ENCODE measurements around the gene PLCB1.

The PLCB1 gene

DNA sequence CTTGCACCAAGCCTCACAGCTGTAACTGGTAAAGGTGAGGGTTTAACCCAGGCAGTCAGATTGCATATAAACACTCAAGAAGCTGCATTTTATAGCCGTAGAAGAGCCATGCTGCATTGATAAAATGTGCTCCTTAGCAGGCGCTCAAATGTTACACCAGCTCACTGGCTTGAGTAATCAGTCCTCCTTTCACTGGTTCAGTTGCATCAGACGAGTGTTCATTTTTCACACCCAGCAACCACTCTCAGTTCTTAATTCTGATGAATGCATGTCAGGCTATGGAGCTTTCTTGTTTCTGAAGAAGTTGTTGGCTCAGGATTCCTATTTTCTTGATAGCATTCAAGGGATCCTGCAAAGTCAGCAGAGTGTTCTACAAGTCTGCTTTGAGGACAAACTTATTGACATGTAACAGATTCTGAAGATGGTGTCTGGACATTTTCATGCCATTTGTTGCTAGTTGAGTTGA, 198.3 kb downstream of the PLCB1 start:
- H3K4me1 Mint-ChIP-seq = peaks cover 26% of the 10 kb centered on the region

DNA sequence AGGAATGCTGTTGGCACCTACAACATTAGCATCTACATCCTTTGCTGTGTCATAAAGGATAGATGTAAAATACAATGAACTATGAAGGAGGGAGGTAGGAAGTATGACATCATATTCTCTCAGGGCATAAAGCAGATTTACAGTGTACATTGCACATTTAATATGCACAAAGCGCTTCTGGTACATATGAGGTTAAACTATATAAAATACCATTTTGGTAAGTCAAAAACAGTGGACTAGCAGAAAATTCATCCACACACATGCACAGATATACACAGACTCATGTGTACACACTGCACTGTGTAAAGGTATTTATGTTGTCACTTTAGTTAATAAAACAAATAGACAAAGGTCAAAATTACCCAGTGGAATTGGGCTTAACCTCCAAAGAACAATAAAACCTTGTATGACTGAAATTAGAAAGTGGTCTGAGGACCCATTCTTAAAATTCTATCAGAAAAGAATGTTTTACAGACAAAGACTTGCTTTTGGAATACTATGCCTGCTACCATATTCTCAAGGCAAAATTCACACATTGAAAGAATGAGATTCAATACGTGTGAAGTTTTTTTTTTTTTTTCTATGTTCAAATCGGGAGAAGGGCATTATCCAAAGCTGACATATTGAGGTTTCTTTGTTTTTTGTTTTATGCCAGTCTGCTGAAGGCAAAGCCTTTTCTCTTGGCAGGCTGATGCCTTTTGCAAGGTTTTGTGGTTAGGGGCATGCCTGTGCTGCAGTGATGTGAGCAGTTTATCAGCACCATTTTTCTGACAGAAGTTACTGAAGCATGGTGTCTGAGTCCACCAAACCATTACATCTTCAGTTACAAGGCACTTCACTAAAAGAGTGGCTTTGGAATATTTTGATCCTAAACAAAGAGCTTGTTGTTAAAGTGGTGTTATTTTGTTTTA, 199.0 kb downstream of the PLCB1 start:
- TF ChIP-seq, protein P1, sequence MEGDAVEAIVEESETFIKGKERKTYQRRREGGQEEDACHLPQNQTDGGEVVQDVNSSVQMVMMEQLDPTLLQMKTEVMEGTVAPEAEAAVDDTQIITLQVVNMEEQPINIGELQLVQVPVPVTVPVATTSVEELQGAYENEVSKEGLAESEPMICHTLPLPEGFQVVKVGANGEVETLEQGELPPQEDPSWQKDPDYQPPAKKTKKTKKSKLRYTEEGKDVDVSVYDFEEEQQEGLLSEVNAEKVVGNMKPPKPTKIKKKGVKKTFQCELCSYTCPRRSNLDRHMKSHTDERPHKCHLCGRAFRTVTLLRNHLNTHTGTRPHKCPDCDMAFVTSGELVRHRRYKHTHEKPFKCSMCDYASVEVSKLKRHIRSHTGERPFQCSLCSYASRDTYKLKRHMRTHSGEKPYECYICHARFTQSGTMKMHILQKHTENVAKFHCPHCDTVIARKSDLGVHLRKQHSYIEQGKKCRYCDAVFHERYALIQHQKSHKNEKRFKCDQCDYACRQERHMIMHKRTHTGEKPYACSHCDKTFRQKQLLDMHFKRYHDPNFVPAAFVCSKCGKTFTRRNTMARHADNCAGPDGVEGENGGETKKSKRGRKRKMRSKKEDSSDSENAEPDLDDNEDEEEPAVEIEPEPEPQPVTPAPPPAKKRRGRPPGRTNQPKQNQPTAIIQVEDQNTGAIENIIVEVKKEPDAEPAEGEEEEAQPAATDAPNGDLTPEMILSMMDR (IDR thresholded peaks at IDR 0.05) = no peak
- DNase-seq = peak; percentile 8

More for the DNA sequence above, 198.3 kb downstream of the PLCB1 start:
- Mint-ChIP-seq H3K9me3 (no peaks in the 10 kb centered on the region), H3K4me3 (no peak overlapping the region), H3K27ac (no peak overlapping the region), H3K36me3 (ENCODE audit: low read depth) (no peaks in the 10 kb centered on the region), H3K27me3 (ENCODE audit: low read depth, poor library complexity) (peaks cover 3% of the 10 kb centered on the region)
- DNase-seq = no peak
- TF ChIP-seq, protein P1 (IDR thresholded peaks at IDR 0.05) = no peak

DNA sequence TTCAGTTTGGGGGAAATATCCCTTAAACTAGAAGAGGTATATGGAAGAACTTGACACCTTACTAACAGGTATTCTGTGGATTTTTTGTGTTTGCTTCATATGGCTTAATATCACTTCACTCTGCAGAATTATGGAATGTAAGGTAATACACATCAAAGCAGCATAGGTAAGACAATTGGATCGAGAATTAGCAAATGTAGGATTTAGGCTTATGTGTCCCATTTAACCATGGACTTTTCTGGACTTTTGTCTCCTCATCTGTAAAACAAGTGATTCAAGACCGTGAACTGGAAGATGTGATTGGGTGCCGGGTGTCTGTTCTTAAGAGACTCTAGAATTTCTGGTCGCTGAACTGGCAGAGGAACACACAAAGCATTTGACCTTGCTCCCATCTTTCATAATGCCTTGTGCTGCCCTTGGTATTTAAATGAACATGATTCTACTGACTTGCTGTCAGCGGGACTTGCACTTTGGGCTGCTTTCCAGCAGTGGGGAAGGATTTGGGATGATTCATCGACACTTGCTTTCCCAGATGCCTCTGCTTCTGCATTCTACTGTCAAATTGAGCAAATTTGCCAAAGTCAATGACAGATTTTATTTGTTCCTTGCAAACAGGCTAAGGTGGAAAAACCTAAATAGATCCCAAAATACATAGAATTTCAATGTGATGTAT, 199.8 kb downstream of the PLCB1 start:
- TF ChIP-seq, protein P1 (IDR thresholded peaks at IDR 0.05) = no peak
- Mint-ChIP-seq H3K36me3 (ENCODE audit: low read depth) (no peaks in the 10 kb centered on the region), H3K27me3 (ENCODE audit: low read depth, poor library complexity) (no peaks in the 10 kb centered on the region), H3K9me3 (no peaks in the 10 kb centered on the region), H3K4me3 (no peak overlapping the region), H3K27ac (no peak overlapping the region), H3K4me1 (peaks cover 26% of the 10 kb centered on the region)
- DNase-seq = no peak

More for the DNA sequence above, 199.0 kb downstream of the PLCB1 start:
- H3K27me3 Mint-ChIP-seq (ENCODE audit: low read depth, poor library complexity) = no peaks in the 10 kb centered on the region
- no peak overlapping the region for H3K27ac Mint-ChIP-seq
- H3K9me3 Mint-ChIP-seq = no peaks in the 10 kb centered on the region
- no peak overlapping the region for H3K4me3 Mint-ChIP-seq
- H3K4me1 Mint-ChIP-seq = peaks cover 26% of the 10 kb centered on the region
- H3K36me3 Mint-ChIP-seq (ENCODE audit: low read depth) = no peaks in the 10 kb centered on the region

DNA sequence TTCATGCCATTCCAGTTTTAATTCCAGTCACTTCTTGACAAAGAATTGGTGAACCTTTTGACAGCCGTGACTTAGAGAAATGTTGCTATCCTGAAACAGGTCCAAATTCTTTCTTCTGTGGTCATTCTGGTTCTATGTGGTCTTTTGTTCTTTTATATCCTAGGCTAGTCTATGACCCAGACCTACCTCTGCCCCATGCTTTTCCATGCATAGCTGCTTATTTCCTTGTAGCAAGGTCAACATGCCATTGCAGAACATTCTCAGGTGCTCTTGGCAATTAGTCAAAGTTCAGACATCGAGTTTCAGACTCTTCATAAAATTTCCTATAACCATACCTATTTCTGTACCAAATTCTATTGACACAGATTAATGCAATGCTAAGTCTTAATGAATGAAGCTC, 202.6 kb downstream of the PLCB1 start:
- no peaks in the 10 kb centered on the region for H3K9me3 Mint-ChIP-seq
- no peak overlapping the region for H3K4me3 Mint-ChIP-seq
- H3K4me1 Mint-ChIP-seq = peaks cover 32% of the 10 kb centered on the region
- TF ChIP-seq, protein P1 (IDR thresholded peaks at IDR 0.05) = no peak
- no peaks in the 10 kb centered on the region for H3K36me3 Mint-ChIP-seq (ENCODE audit: low read depth)
- H3K27me3 Mint-ChIP-seq (ENCODE audit: low read depth, poor library complexity) = no peaks in the 10 kb centered on the region
- DNase-seq = no peak
- no peak overlapping the region for H3K27ac Mint-ChIP-seq

DNA sequence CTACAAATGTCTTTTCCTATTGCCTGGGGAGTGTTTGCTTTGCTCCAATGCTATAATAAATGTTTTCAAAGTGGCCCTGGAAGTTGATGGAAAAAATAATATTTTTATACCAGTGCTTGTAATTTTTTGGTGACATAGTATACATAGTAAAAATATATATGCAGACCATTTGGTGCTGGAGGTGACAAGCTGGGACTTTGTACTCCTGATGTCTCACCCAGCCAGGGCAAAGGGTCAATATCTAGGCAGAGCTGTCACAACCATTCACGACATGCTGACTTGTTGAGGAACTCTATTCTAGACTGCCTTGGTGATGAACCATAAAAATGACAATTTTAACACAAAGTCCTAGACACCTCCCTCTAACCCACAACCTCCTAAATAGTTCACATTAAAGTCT, 203.0 kb downstream of the PLCB1 start:
- H3K4me1 Mint-ChIP-seq = peaks cover 29% of the 10 kb centered on the region
- DNase-seq = no peak
- H3K27me3 Mint-ChIP-seq (ENCODE audit: low read depth, poor library complexity) = no peaks in the 10 kb centered on the region
- H3K36me3 Mint-ChIP-seq (ENCODE audit: low read depth) = no peaks in the 10 kb centered on the region
- no peak overlapping the region for H3K27ac Mint-ChIP-seq
- H3K4me3 Mint-ChIP-seq = no peak overlapping the region
- TF ChIP-seq, protein P1 (IDR thresholded peaks at IDR 0.05) = no peak
- no peaks in the 10 kb centered on the region for H3K9me3 Mint-ChIP-seq
